Transverse colon (tissue), 4 donors: Measurements from ENCODE around the gene DCAF8L2. TPM values are rescaled to one million over a fixed set of nuclear protein-coding genes. Genes with fewer than 3 reads are reported as not detected.

ENCODE experiments used
- DNase-seq: peaks from one replicate; pipeline ENCODE4 v3.0.0-alpha.2; 2019
- H3K27ac ChIP-seq, 4 donors: fragments of 200-600 bp; sonication (generic); 2 replicates each; pipeline ENCODE4 v1.5.1; 2016 to 2018; ENCODE audit warnings: inconsistent platforms in 4 of 4
- H3K27me3 ChIP-seq: fragments of 200-600 bp; sonication (generic); 2 replicates; pipeline ENCODE4 v1.5.1; 2017; ENCODE audit warnings: inconsistent platforms
- H3K36me3 ChIP-seq, 4 donors: fragments of 200-600 bp; sonication (generic); 2 replicates each; pipeline ENCODE4 v1.5.1; 2017 to 2019; ENCODE audit warnings: inconsistent platforms in 4 of 4
- H3K4me1 ChIP-seq, 4 donors: fragments of 200-600 bp; sonication (generic); 2 replicates each; pipeline ENCODE4 v1.5.1; 2017 to 2020; ENCODE audit warnings: inconsistent platforms in 4 of 4
- H3K4me3 ChIP-seq, 4 donors: fragments of 200-600 bp; sonication (generic); 1 replicate in 1 of 4; 2 replicates in 3 of 4; pipeline versions ENCODE4 v1.5.1 to v1.6.1; 2017 to 2019; ENCODE audit warnings: inconsistent platforms in 4 of 4
- H3K9me3 ChIP-seq, 2 donors: fragments of 200-600 bp; sonication (generic); 2 replicates each; pipeline ENCODE4 v1.5.1; 2017 to 2019; ENCODE audit warnings: inconsistent platforms in 2 of 2
- CTCF ChIP-seq, 5 experiments: fragments of 200-600 bp in 3 of 5; fragments of 450-650 bp in 2 of 5; sonication (generic) in 3 of 5; IDR thresholded peaks; 1 replicate in 2 of 5; 2 replicates in 3 of 5; pipeline ENCODE4 v1.5.1; 2016 to 2017; ENCODE audit warnings: antibody characterized with exemption in 5 of 5, inconsistent platforms in 3 of 5, mild to moderate bottlenecking in 2 of 5, moderate library complexity in 1 of 5
- EP300 ChIP-seq: sonication (generic); formaldehyde crosslinking; IDR thresholded peaks from one replicate; pipeline ENCODE4 v1.6.1; 2017; ENCODE audit warnings: antibody characterized with exemption, low read depth
- POLR2A ChIP-seq: fragments of 450-650 bp; IDR thresholded peaks from one replicate; pipeline ENCODE4 v1.6.1; 2016; ENCODE audit warnings: antibody characterized with exemption, mild to moderate bottlenecking, moderate library complexity
- POLR2AphosphoS5 ChIP-seq, 3 donors: sonication (generic); formaldehyde crosslinking; IDR thresholded peaks; one replicate each; pipeline ENCODE4 v1.6.1; 2016; ENCODE audit warnings: antibody characterized with exemption in 3 of 3
- WGBS, 2 donors: methylation state at CpG; one replicate each; pipeline ENCODE4 v1.1.5; 2018; ENCODE audit warnings: low coverage in 1 of 2; 5-methylcytosine and 5-hydroxymethylcytosine counted together
- in situ Hi-C, 4 donors: fragments of 200-750 bp; cut with MboI; loops; one replicate each; pipeline versions ENCODE4 v1.15.0 to v1.15.1; 2017; ENCODE audit warnings: low sequenced_read_pairs in 3 of 4, low pct_ligation_motif_present in 1 of 4, low pct_unique_long_range_greater_than_20kb in 1 of 4
- intact Hi-C: fragments of 100-400 bp; cut with DNase I; formaldehyde crosslinking; loops from one replicate; pipeline ENCODE4 v1.15.1; 2023; ENCODE audit warnings: low total_unique reads
- total RNA-seq, 4 donors: library from RNA; depleted of rRNA; stranded (reverse); fragments of >200 nt; gene quantifications; one replicate each; pipeline ENCODE4 v1.1.0, GENCODE V29; 2016

DCAF8L2 gene
- total RNA-seq, 4 donors from 2014 or later: not detected

- in situ Hi-C loops: no loop called here
- no peak overlapping the region for H3K4me3 ChIP-seq
- WGBS, 2 donors: 64 to 84% methylated on average over 2 to 3 of the region's 3 CpGs
- H3K4me1 ChIP-seq: no peaks in the 10 kb centered on the region
- TF ChIP-seq EP300 (no peak), CTCF (IDR thresholded peaks at IDR 0.05) (no peak)
- H3K9me3 ChIP-seq: no peaks in the 10 kb centered on the region
- no peaks in the 10 kb centered on the region for H3K27me3 ChIP-seq
- intact Hi-C loops: no loop called here
- no peaks in the 10 kb centered on the region for H3K36me3 ChIP-seq
- DNase-seq: no peak
- no peak overlapping the region for H3K27ac ChIP-seq
These were observed 35.9 kb downstream of the DCAF8L2 start for GRCh38 chrX:27626066-27626465.

GRCh38 chrX:27633328-27633727, 43.2 kb downstream of the DCAF8L2 start:
- no peaks in the 10 kb centered on the region for H3K4me1 ChIP-seq
- in situ Hi-C loops (no loop called here), intact Hi-C loops (no loop called here)
- H3K36me3 ChIP-seq: no peaks in the 10 kb centered on the region
- H3K27ac ChIP-seq: no peak overlapping the region
- H3K9me3 ChIP-seq: no peaks in the 10 kb centered on the region
- WGBS, 2 donors: 73 to 80% methylated on average over 3 of the region's 3 CpGs
- no peak for DNase-seq
- no peaks in the 10 kb centered on the region for H3K27me3 ChIP-seq
- TF ChIP-seq EP300: no peak
- no peak for TF ChIP-seq POLR2A
- H3K4me3 ChIP-seq: no peak overlapping the region

- in situ Hi-C loops (no loop called here), intact Hi-C loops (no loop called here)
- no peak for TF ChIP-seq EP300
- TF ChIP-seq CTCF (IDR thresholded peaks at IDR 0.05): no peak
- TF ChIP-seq POLR2A: no peak
- no peak for TF ChIP-seq POLR2AphosphoS5 (IDR thresholded peaks at IDR 0.05)
- no peaks in the 10 kb centered on the region for H3K27me3 ChIP-seq
- no peaks in the 10 kb centered on the region for H3K4me1 ChIP-seq
- 33 to 60% methylated on average over 1 of the region's 1 CpG for WGBS, 2 donors
- H3K27ac ChIP-seq: no peak overlapping the region
- no peak overlapping the region for H3K4me3 ChIP-seq
- DNase-seq: no peak
- H3K9me3 ChIP-seq: no peaks in the 10 kb centered on the region
- H3K36me3 ChIP-seq: no peaks in the 10 kb centered on the region
These were observed 66.4 kb downstream of the DCAF8L2 start for GRCh38 chrX:27656581-27656980.

GRCh38 chrX:27660878-27661277, 70.7 kb downstream of the DCAF8L2 start:
- Histone ChIP-seq H3K9me3 (no peaks in the 10 kb centered on the region), H3K27ac (no peak overlapping the region), H3K4me3 (no peak overlapping the region), H3K36me3 (no peaks in the 10 kb centered on the region), H3K4me1 (no peaks in the 10 kb centered on the region), H3K27me3 (no peaks in the 10 kb centered on the region)
- in situ Hi-C loops: no loop called here
- no peak for DNase-seq
- intact Hi-C loops: no loop called here
- TF ChIP-seq CTCF (IDR thresholded peaks at IDR 0.05) (no peak), POLR2A (no peak), POLR2AphosphoS5 (IDR thresholded peaks at IDR 0.05) (no peak), EP300 (no peak)

GRCh38 chrX:27671234-27671633, 81.1 kb downstream of the DCAF8L2 start:
- Histone ChIP-seq H3K4me3 (no peak overlapping the region), H3K9me3 (no peaks in the 10 kb centered on the region), H3K27me3 (no peaks in the 10 kb centered on the region), H3K4me1 (no peaks in the 10 kb centered on the region), H3K36me3 (no peaks in the 10 kb centered on the region), H3K27ac (no peak overlapping the region)
- DNase-seq: no peak
- in situ Hi-C loops: loop anchor here in 1 of 4 donors (10.0 kb wide), 1 partner anchor 106 kb away; no protein-coding TSS in a partner anchor
- intact Hi-C loops: no loop called here
- WGBS, 2 donors: 74 to 100% methylated on average over 1 to 2 of the region's 2 CpGs
- TF ChIP-seq POLR2AphosphoS5 (IDR thresholded peaks at IDR 0.05) (no peak), CTCF (IDR thresholded peaks at IDR 0.05) (no peak), EP300 (no peak), POLR2A (no peak)
